ENCODE measurements around the gene CHD2. TPM values are rescaled to one million over a fixed set of nuclear protein-coding genes. Genes with fewer than 3 reads are reported as not detected.

The CHD2 gene
- total and polyA plus RNA-seq, 4 experiments from 2014 or later, result 28.4 to 351 (median 224) TPM

GRCh38 chr15:92884436-92885223 lies 15.5 kb upstream of the CHD2 start:
- Histone ChIP-seq H3K36me3 (ENCODE audit: insufficient read depth, low read length) (peaks cover 23% of the 10 kb centered on the region), H3K27me3 (ENCODE audit: insufficient read depth, low read length) (no peaks in the 10 kb centered on the region), H3K9me3 (ENCODE audit: control insufficient read depth in 1 of 2, low read length in 2 of 2) (no peaks in the 10 kb centered on the region), H3K27ac (ENCODE audit: low read depth, low read length) (peak overlapping the region; percentile 99), H3K4me3 (ENCODE audit: low read length in 2 of 2) (peak overlapping the region; percentile 90 to 100), H3K4me1 (ENCODE audit: insufficient read depth, low read length) (peaks cover 70% of the 10 kb centered on the region)
- Mint-ChIP-seq H3K36me3 (peaks cover 37 to 59% of the 10 kb centered on the region in 2 donors), H3K4me1 (peaks cover 40 to 73% (median 47%) of the 10 kb centered on the region in 4 donors), H3K27ac (peak overlapping the region; percentile 92 to 99 (median 98)), H3K4me3 (peak overlapping the region; percentile 88 to 98 (median 96)), H3K27me3 (no peaks in the 10 kb centered on the region), H3K9me3 (peaks cover 0 to 9% (median under 1%) of the 10 kb centered on the region in 8 donors)
- intact Hi-C loops (cut with micrococcal nuclease), result no loop called here
- DNase-seq, result peak in 1 of 5 donors; percentile 42
- POLR2A ChIA-PET (ENCODE audit: partially characterized antibody), result interaction anchor here (3.3 to 22.9 kb wide), 10 partner anchors 10 to 87 kb away, joined by 15 to 1104 read pairs (median 252); partner anchors contain the start of gene CHD2
- CTCF ChIA-PET (ENCODE audit: partially characterized antibody), result interaction anchor here (1.3 to 7.8 kb wide), 7 partner anchors 10 to 75 kb away, joined by 5 to 82 read pairs (median 14); partner anchors contain the start of gene CHD2

- H3K36me3 ChIP-seq (ENCODE audit: insufficient read depth, low read length), result peaks cover 23% of the 10 kb centered on the region
- ChIA-PET CTCF (ENCODE audit: partially characterized antibody) (interaction anchor here (0.9 to 7.8 kb wide), 8 partner anchors 9 to 88 kb away, joined by 3 to 82 read pairs (median 10); partner anchors contain the start of gene CHD2), POLR2A (ENCODE audit: partially characterized antibody) (interaction anchor here (4.2 to 22.9 kb wide), 9 partner anchors 9 to 78 kb away, joined by 28 to 1104 read pairs (median 268); partner anchors contain the start of gene CHD2)
- no peaks in the 10 kb centered on the region for H3K9me3 ChIP-seq (ENCODE audit: control insufficient read depth in 1 of 2, low read length in 2 of 2)
- Mint-ChIP-seq H3K9me3 (peaks cover 0 to 9% (median under 1%) of the 10 kb centered on the region in 8 donors), H3K36me3 (peaks cover 43 to 64% of the 10 kb centered on the region in 2 donors), H3K27ac (peak overlapping the region; percentile 92 to 99 (median 98)), H3K27me3 (no peaks in the 10 kb centered on the region), H3K4me1 (peaks cover 38 to 71% (median 45%) of the 10 kb centered on the region in 4 donors), H3K4me3 (peak overlapping the region; percentile 88 to 98 (median 96))
- no peak for DNase-seq
- intact Hi-C loops (cut with micrococcal nuclease), result no loop called here
- peaks cover 70% of the 10 kb centered on the region for H3K4me1 ChIP-seq (ENCODE audit: insufficient read depth, low read length)
- peak overlapping the region; percentile 90 to 100 for H3K4me3 ChIP-seq (ENCODE audit: low read length in 2 of 2)
- H3K27me3 ChIP-seq (ENCODE audit: insufficient read depth, low read length), result no peaks in the 10 kb centered on the region
- peak overlapping the region; percentile 99 for H3K27ac ChIP-seq (ENCODE audit: low read depth, low read length)
Observed at GRCh38 chr15:92885224-92886041, 14.7 kb upstream of the CHD2 start.

- peak overlapping the region; percentile 99 for H3K27ac ChIP-seq (ENCODE audit: low read depth, low read length)
- Mint-ChIP-seq H3K4me1 (peaks cover 41 to 71% (median 45%) of the 10 kb centered on the region in 4 donors), H3K9me3 (peaks cover 0 to 9% (median under 1%) of the 10 kb centered on the region in 8 donors), H3K27ac (peak overlapping the region; percentile 73 to 99 (median 90)), H3K27me3 (no peaks in the 10 kb centered on the region), H3K36me3 (peaks cover 50 to 71% of the 10 kb centered on the region in 2 donors), H3K4me3 (peak overlapping the region; percentile 86 to 98 (median 96))
- no peaks in the 10 kb centered on the region for H3K9me3 ChIP-seq (ENCODE audit: control insufficient read depth in 1 of 2, low read length in 2 of 2)
- no peak for DNase-seq
- CTCF ChIA-PET (ENCODE audit: partially characterized antibody), result interaction anchor here (0.9 to 7.8 kb wide), 8 partner anchors 9 to 88 kb away, joined by 3 to 82 read pairs (median 6); partner anchors contain the start of gene CHD2
- H3K4me3 ChIP-seq (ENCODE audit: low read length in 2 of 2), result peak overlapping the region; percentile 5 to 90
- H3K36me3 ChIP-seq (ENCODE audit: insufficient read depth, low read length), result peaks cover 28% of the 10 kb centered on the region
- POLR2A ChIA-PET (ENCODE audit: partially characterized antibody), result interaction anchor here (0.8 to 22.9 kb wide), 12 partner anchors 8 to 78 kb away, joined by 3 to 1104 read pairs (median 132); partner anchors contain the start of gene CHD2
- H3K4me1 ChIP-seq (ENCODE audit: insufficient read depth, low read length), result peaks cover 70% of the 10 kb centered on the region
- intact Hi-C loops (cut with micrococcal nuclease), result no loop called here
- no peaks in the 10 kb centered on the region for H3K27me3 ChIP-seq (ENCODE audit: insufficient read depth, low read length)
Observed at GRCh38 chr15:92886042-92886537, 14.0 kb upstream of the CHD2 start.

- ChIA-PET POLR2A (ENCODE audit: partially characterized antibody) (interaction anchor here (0.8 to 22.9 kb wide), 10 partner anchors 8 to 79 kb away, joined by 3 to 1104 read pairs (median 140); partner anchors contain the start of gene CHD2), CTCF (ENCODE audit: partially characterized antibody) (interaction anchor here (0.7 to 3.3 kb wide), 4 partner anchors 13 to 78 kb away, joined by 3 to 23 read pairs (median 4); partner anchors contain the start of gene CHD2)
- Mint-ChIP-seq H3K4me1 (peaks cover 40 to 71% (median 44%) of the 10 kb centered on the region in 4 donors), H3K27ac (peak overlapping the region; percentile 79 to 99 (median 90)), H3K4me3 (peak overlapping the region; percentile 86 to 98 (median 96)), H3K27me3 (no peaks in the 10 kb centered on the region), H3K36me3 (peaks cover 56 to 75% of the 10 kb centered on the region in 2 donors), H3K9me3 (peaks cover 0 to 9% (median under 1%) of the 10 kb centered on the region in 8 donors)
- Histone ChIP-seq H3K4me3 (ENCODE audit: low read length in 2 of 2) (peak overlapping the region; percentile 5 to 90), H3K36me3 (ENCODE audit: insufficient read depth, low read length) (peaks cover 34% of the 10 kb centered on the region), H3K9me3 (ENCODE audit: control insufficient read depth in 1 of 2, low read length in 2 of 2) (no peaks in the 10 kb centered on the region), H3K27me3 (ENCODE audit: insufficient read depth, low read length) (no peaks in the 10 kb centered on the region), H3K4me1 (ENCODE audit: insufficient read depth, low read length) (peaks cover 70% of the 10 kb centered on the region), H3K27ac (ENCODE audit: low read depth, low read length) (peak overlapping the region; percentile 99)
- no peak for DNase-seq
- intact Hi-C loops (cut with micrococcal nuclease), result no loop called here
Observed at GRCh38 chr15:92886815-92887214, 13.3 kb upstream of the CHD2 start.

DNA sequence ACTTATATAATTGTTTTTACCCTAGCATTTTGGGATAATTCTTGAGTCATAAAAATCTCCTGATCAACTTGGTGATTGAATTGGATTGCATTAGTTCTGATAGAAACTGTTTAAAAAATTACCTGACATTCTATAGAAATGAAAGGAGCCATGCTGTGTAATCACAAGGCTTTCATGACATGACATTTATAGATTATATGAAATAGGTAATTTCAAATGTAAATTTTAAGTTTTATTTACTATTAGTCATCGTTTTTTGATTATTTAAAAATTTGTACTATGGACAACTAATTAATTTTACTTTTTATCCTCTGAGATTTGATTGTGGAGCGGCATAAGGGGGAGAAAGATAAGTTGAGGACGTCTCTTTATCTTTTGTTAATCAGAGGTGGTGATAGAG lies 12.3 kb upstream of the CHD2 start:
- no peaks in the 10 kb centered on the region for H3K9me3 ChIP-seq (ENCODE audit: control insufficient read depth in 1 of 2, low read length in 2 of 2)
- H3K27ac ChIP-seq (ENCODE audit: low read depth, low read length), result peak overlapping the region; percentile 54
- intact Hi-C loops (cut with micrococcal nuclease), result no loop called here
- DNase-seq, result no peak
- peaks cover 43% of the 10 kb centered on the region for H3K36me3 ChIP-seq (ENCODE audit: insufficient read depth, low read length)
- Mint-ChIP-seq H3K27me3 (no peaks in the 10 kb centered on the region), H3K4me3 (peak overlapping the region; percentile 59 to 77 (median 68)), H3K9me3 (peaks cover 0 to 9% (median 0%) of the 10 kb centered on the region in 8 donors), H3K27ac (peak overlapping the region; percentile 10 to 98 (median 82)), H3K4me1 (peaks cover 40 to 74% (median 47%) of the 10 kb centered on the region in 4 donors), H3K36me3 (peaks cover 63 to 76% of the 10 kb centered on the region in 2 donors)
- no peaks in the 10 kb centered on the region for H3K27me3 ChIP-seq (ENCODE audit: insufficient read depth, low read length)
- peaks cover 75% of the 10 kb centered on the region for H3K4me1 ChIP-seq (ENCODE audit: insufficient read depth, low read length)
- ChIA-PET CTCF (ENCODE audit: partially characterized antibody) (interaction anchor here (1.0 to 3.3 kb wide), 5 partner anchors 10 to 79 kb away, joined by 4 to 23 read pairs (median 7); partner anchors contain the start of gene CHD2), POLR2A (ENCODE audit: partially characterized antibody) (interaction anchor here (1.6 to 22.9 kb wide), 8 partner anchors 10 to 80 kb away, joined by 3 to 1104 read pairs (median 356); partner anchors contain the start of gene CHD2)
- H3K4me3 ChIP-seq (ENCODE audit: low read length in 2 of 2), result no peak overlapping the region

- H3K27ac ChIP-seq (ENCODE audit: low read depth, low read length), result peak overlapping the region; percentile 17
- Mint-ChIP-seq H3K9me3 (no peaks in the 10 kb centered on the region), H3K4me3 (peak overlapping the region; percentile 56 to 88 (median 82)), H3K4me1 (peaks cover 48 to 86% (median 58%) of the 10 kb centered on the region in 4 donors), H3K27ac (peak overlapping the region; percentile 74 to 98 (median 88)), H3K27me3 (no peaks in the 10 kb centered on the region), H3K36me3 (peaks cover 64 to 78% of the 10 kb centered on the region in 2 donors)
- peak overlapping the region in 1 of 2 donors; percentile 40 for H3K4me3 ChIP-seq (ENCODE audit: low read length in 2 of 2)
- ChIA-PET POLR2A (ENCODE audit: partially characterized antibody) (interaction anchor here (0.7 to 22.9 kb wide), 8 partner anchors 8 to 82 kb away, joined by 4 to 1104 read pairs (median 356); partner anchors contain the start of gene CHD2), CTCF (ENCODE audit: partially characterized antibody) (interaction anchor here (1.5 to 3.3 kb wide), 5 partner anchors 10 to 81 kb away, joined by 4 to 23 read pairs (median 7); partner anchors contain the start of gene CHD2)
- peaks cover 92% of the 10 kb centered on the region for H3K4me1 ChIP-seq (ENCODE audit: insufficient read depth, low read length)
- peaks cover 58% of the 10 kb centered on the region for H3K36me3 ChIP-seq (ENCODE audit: insufficient read depth, low read length)
- H3K9me3 ChIP-seq (ENCODE audit: control insufficient read depth in 1 of 2, low read length in 2 of 2), result no peaks in the 10 kb centered on the region
- no peaks in the 10 kb centered on the region for H3K27me3 ChIP-seq (ENCODE audit: insufficient read depth, low read length)
- DNase-seq, result no peak
- intact Hi-C loops (cut with micrococcal nuclease), result no loop called here
Observed at GRCh38 chr15:92889390-92890107, 10.6 kb upstream of the CHD2 start.

All from CD4-positive, alpha-beta memory T cell (primary cell).